SK-N-SH (cell line): ENCODE results near the gene CTNNA3.

Experiments
- CTCF ChIP-seq: fragments of 200-600 bp; sonication (generic); IDR thresholded peaks from 2 replicates; pipeline ENCODE4 v1.6.1; 2017; ENCODE audit warnings: antibody characterized with exemption, mild to moderate bottlenecking, moderate library complexity
- ELF1 ChIP-seq: IDR thresholded peaks from 2 replicates; pipeline ENCODE4 v1.4.0; 2012
- EP300 ChIP-seq, 2 experiments: IDR thresholded peaks; 2 replicates each; pipeline versions ENCODE4 v1.4.0 to v1.6.1; 2012; ENCODE audit warnings: borderline replicate concordance in 1 of 2, low read depth in 1 of 2, low read length in 1 of 2
- EZH2phosphoT487 ChIP-seq: fragments of 200-600 bp; sonication (generic); IDR thresholded peaks from 2 replicates; pipeline ENCODE4 v1.6.1; 2017; ENCODE audit warnings: low read depth, mixed run types, mild to moderate bottlenecking, antibody characterized with exemption, moderate library complexity, borderline replicate concordance
- GATA2 ChIP-seq: sonication (generic); formaldehyde crosslinking; IDR thresholded peaks from 2 replicates; pipeline ENCODE4 v1.5.0; 2020; ENCODE audit warnings: mild to moderate bottlenecking, missing genetic modification reagents
- JUND ChIP-seq: IDR thresholded peaks from 2 replicates; pipeline ENCODE4 v1.4.0; 2012
- MEF2A ChIP-seq: IDR thresholded peaks from 2 replicates; pipeline ENCODE4 v1.4.0; 2012; ENCODE audit warnings: low read depth, borderline replicate concordance
- NFIC ChIP-seq: IDR thresholded peaks from 2 replicates; pipeline ENCODE4 v1.4.0; 2012; ENCODE audit warnings: borderline replicate concordance
- POLR2AphosphoS5 ChIP-seq: IDR thresholded peaks from 2 replicates; pipeline ENCODE4 v1.6.1; 2012; ENCODE audit warnings: low read depth, low read length
- REST ChIP-seq: IDR thresholded peaks from 2 replicates; pipeline ENCODE4 v1.6.1; 2012; ENCODE audit warnings: mild to moderate bottlenecking, low read depth, low read length, moderate library complexity
- SIN3A ChIP-seq: IDR thresholded peaks from 2 replicates; pipeline ENCODE4 v1.6.1; 2012; ENCODE audit warnings: low read depth, mild to moderate bottlenecking, low read length, moderate library complexity, borderline replicate concordance
- USF2 ChIP-seq: fragments of 150-350 bp; IDR thresholded peaks from 2 replicates; pipeline ENCODE4 v1.6.1; 2017; ENCODE audit warnings: antibody characterized with exemption, low read length, low read depth, borderline replicate concordance
- YY1 ChIP-seq: IDR thresholded peaks from 2 replicates; pipeline ENCODE4 v1.4.0; 2012; ENCODE audit warnings: low read depth, mild to moderate bottlenecking

- TF ChIP-seq CTCF, result no peak
- TF ChIP-seq POLR2AphosphoS5, result no peak
- TF ChIP-seq YY1, result no peak
- TF ChIP-seq NFIC, result no peak
- TF ChIP-seq SIN3A, result no peak
- TF ChIP-seq EP300 (IDR thresholded peaks at IDR 0.05; ENCODE audit: borderline replicate concordance in 1 of 2, low read depth in 1 of 2, low read length in 1 of 2), result no peak
- TF ChIP-seq REST, result no peak
- no peak for TF ChIP-seq EZH2phosphoT487
- TF ChIP-seq JUND, result no peak
- TF ChIP-seq USF2, result no peak
- TF ChIP-seq GATA2 (CRISPR knock-in tag), result no peak
- no peak for TF ChIP-seq MEF2A
- no peak for TF ChIP-seq ELF1
These were observed 9.9 kb upstream of the CTNNA3 start for GRCh38 chr10:67705921-67706320.
